ENCODE results near the gene TMC8.

DNA sequence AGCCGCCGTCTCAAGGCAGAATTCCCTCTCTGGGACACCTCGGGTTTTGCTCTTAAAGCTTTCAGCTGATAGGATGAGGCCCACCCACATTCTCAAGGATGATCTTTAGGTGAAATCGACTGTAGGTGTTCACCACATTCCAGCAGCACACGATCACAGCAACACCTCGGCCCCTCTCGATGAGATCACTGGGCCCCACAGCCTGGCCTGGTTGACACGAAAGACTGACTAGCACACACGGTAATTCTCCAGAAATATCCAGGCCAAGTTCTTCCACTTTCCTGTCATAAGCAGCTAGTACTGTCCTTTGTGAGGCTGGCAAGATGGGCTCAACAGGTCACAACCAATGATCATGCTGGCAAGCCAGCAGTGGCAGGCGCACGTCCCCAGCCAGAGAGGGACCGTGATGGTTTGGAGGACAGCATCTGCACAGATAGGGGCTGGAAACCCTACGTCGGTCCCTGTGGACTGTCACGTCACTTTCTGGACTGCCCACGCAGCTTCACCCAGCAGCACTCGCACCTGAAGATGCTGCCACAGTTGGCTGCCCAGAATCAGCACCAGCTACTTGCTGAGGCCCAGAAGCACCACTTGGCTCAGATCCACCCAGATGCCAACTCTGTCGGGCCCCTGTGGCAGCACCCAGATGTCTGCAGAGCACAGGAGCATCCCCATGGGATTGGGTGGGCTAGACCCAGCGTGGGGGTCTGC, 19.4 kb upstream of the TMC8 start:
- TF ChIP-seq POLR2A (IDR thresholded peaks at IDR 0.05; ENCODE audit: low read depth, low read length) (no peak), POLR2AphosphoS5 (IDR thresholded peaks at IDR 0.05; ENCODE audit: low read depth, low read length) (no peak), TAF1 (IDR thresholded peaks at IDR 0.05; ENCODE audit: low read depth, low read length) (no peak), SPI1 (IDR thresholded peaks at IDR 0.05; ENCODE audit: low read depth, low read length) (no peak)

Data from GM12891 (cell line).